WTC11 (cell line): Measurements from ENCODE around the gene KHDC3L. TPM values are rescaled to one million over a fixed set of nuclear protein-coding genes. Genes with fewer than 3 reads are reported as not detected.

Experiments used
- ATAC-seq: fragments of 200-7000 bp; cut with Tn5 transposase; 2 replicates; pipeline ENCODE4 v1.10.0; 2021; ENCODE audit warnings: mild to moderate bottlenecking, moderate library complexity
- CTCF ChIA-PET: fragments of 300-600 bp; sonication (Branson Sonifier 250); formaldehyde crosslinking; loops from one replicate; lab custom pipeline; 2021; ENCODE audit warnings: antibody characterized with exemption; lab: Charles Lee
- POLR2A ChIA-PET: fragments of 350-600 bp; sonication (Branson Sonifier 250); formaldehyde crosslinking; loops from one replicate; lab custom pipeline; 2021; ENCODE audit warnings: antibody characterized with exemption; lab: Charles Lee
- DNase-seq: peaks from one replicate; pipeline ENCODE4 v3.0.0; 2021; ENCODE audit warnings: low spot score
- H3K27ac Mint-ChIP-seq: 2 replicates; pipeline ENCODE4 v1.8.0; 2021; ENCODE audit warnings: mixed read lengths
- H3K27me3 Mint-ChIP-seq: 2 replicates; pipeline ENCODE4 v1.8.0; 2021; ENCODE audit warnings: low read depth, mild to moderate bottlenecking, moderate library complexity, mixed read lengths
- H3K36me3 Mint-ChIP-seq: 2 replicates; pipeline ENCODE4 v1.8.0; 2021; ENCODE audit warnings: mixed read lengths
- H3K4me1 Mint-ChIP-seq: 2 replicates; pipeline ENCODE4 v1.8.0; 2022; ENCODE audit warnings: mixed read lengths
- H3K4me3 Mint-ChIP-seq: 2 replicates; pipeline ENCODE4 v1.8.0; 2021; ENCODE audit warnings: mild to moderate bottlenecking, moderate library complexity, mixed read lengths
- H3K9me3 Mint-ChIP-seq: 2 replicates; pipeline ENCODE4 v1.8.0; 2021; ENCODE audit warnings: mixed read lengths
- ATF1 ChIP-seq: sonication (generic); formaldehyde crosslinking; IDR thresholded peaks from 2 replicates; pipeline ENCODE4 v1.8.1; 2023; ENCODE audit warnings: mild to moderate bottlenecking, moderate library complexity, missing genetic modification reagents
- CBFB ChIP-seq: sonication (generic); formaldehyde crosslinking; IDR thresholded peaks from 2 replicates; pipeline ENCODE4 v1.8.1; 2022; ENCODE audit warnings: mild to moderate bottlenecking, low read depth, missing genetic modification reagents
- CREB1 ChIP-seq: sonication (generic); formaldehyde crosslinking; IDR thresholded peaks from 2 replicates; pipeline ENCODE4 v1.8.0; 2023; ENCODE audit warnings: mild to moderate bottlenecking, missing genetic modification reagents
- ELF4 ChIP-seq: sonication (generic); formaldehyde crosslinking; IDR thresholded peaks from 2 replicates; pipeline ENCODE4 v1.8.1; 2022; ENCODE audit warnings: low read depth, mild to moderate bottlenecking, moderate library complexity, missing genetic modification reagents
- EMX1 ChIP-seq: fragments of 250-450 bp; sonication (Bioruptor Pico); IDR thresholded peaks from 2 replicates; pipeline ENCODE4 v1.8.0; 2021; ENCODE audit warnings: mild to moderate bottlenecking
- GABPB1 ChIP-seq: sonication (generic); formaldehyde crosslinking; IDR thresholded peaks from 2 replicates; pipeline ENCODE4 v1.8.1; 2023; ENCODE audit warnings: mild to moderate bottlenecking, missing genetic modification reagents
- HMGXB4 ChIP-seq: sonication (generic); formaldehyde crosslinking; IDR thresholded peaks from 2 replicates; pipeline ENCODE4 v1.8.1; 2023; ENCODE audit warnings: mild to moderate bottlenecking, moderate library complexity, missing genetic modification reagents
- KAT7 ChIP-seq: sonication (generic); formaldehyde crosslinking; IDR thresholded peaks from 2 replicates; pipeline ENCODE4 v1.8.1; 2023; ENCODE audit warnings: missing genetic modification reagents, mild to moderate bottlenecking, borderline replicate concordance
- NFE2L1 ChIP-seq: sonication (generic); formaldehyde crosslinking; IDR thresholded peaks from 2 replicates; pipeline ENCODE4 v1.8.1; 2023; ENCODE audit warnings: missing genetic modification reagents
- NR2C2 ChIP-seq: sonication (generic); formaldehyde crosslinking; IDR thresholded peaks from 2 replicates; pipeline ENCODE4 v1.8.0; 2022; ENCODE audit warnings: mild to moderate bottlenecking, missing genetic modification reagents
- OVOL2 ChIP-seq: fragments of 250-450 bp; sonication (Bioruptor Pico); IDR thresholded peaks from 2 replicates; pipeline ENCODE4 v1.9.0; 2021; ENCODE audit warnings: mild to moderate bottlenecking, borderline replicate concordance
- PREB ChIP-seq: sonication (generic); formaldehyde crosslinking; IDR thresholded peaks from 2 replicates; pipeline ENCODE4 v1.8.1; 2022; ENCODE audit warnings: mild to moderate bottlenecking, missing genetic modification reagents, moderate library complexity, borderline replicate concordance
- USF1 ChIP-seq: sonication (generic); formaldehyde crosslinking; IDR thresholded peaks from 2 replicates; pipeline ENCODE4 v1.8.0; 2022; ENCODE audit warnings: mild to moderate bottlenecking, missing genetic modification reagents
- ZNF138 ChIP-seq: sonication (generic); formaldehyde crosslinking; conservative IDR thresholded peaks from 2 replicates; pipeline ENCODE4 v1.8.1; 2022; ENCODE audit warnings: mild to moderate bottlenecking, moderate library complexity, missing genetic modification reagents
- ZNF317 ChIP-seq: sonication (generic); formaldehyde crosslinking; IDR thresholded peaks from 2 replicates; pipeline ENCODE4 v1.8.1; 2023; ENCODE audit warnings: low read depth, mild to moderate bottlenecking, moderate library complexity, missing genetic modification reagents, borderline replicate concordance
- ZNF416 ChIP-seq: fragments of 250-450 bp; sonication (Bioruptor Pico); IDR thresholded peaks from 2 replicates; pipeline ENCODE4 v1.9.0; 2021; ENCODE audit warnings: mild to moderate bottlenecking, inconsistent platforms
- total RNA-seq: library from RNA; stranded (reverse); gene quantifications from 3 replicates; pipeline ENCODE4 v1.2.3, GENCODE V29; 2021
- TF ChIP-seq, protein P1 (sequence below): sonication (generic); formaldehyde crosslinking; IDR thresholded peaks from 2 replicates; pipeline ENCODE4 v1.8.1; 2023; ENCODE audit warnings: mild to moderate bottlenecking, missing genetic modification reagents

The KHDC3L gene
- total RNA-seq, 1 experiment from 2014 or later, result not detected

GRCh38 chr6:73353636-73354593 is 8.5 kb upstream of the KHDC3L start, which contains the start of gene DPPA5:
DPPA5 (minus strand) TSS chr6:73354276; CDS start chr6:73354225, 51 bp downstream.
- H3K4me3 Mint-ChIP-seq, result no peak within 1 kb of the TSS
- H3K27me3 Mint-ChIP-seq, result peaks cover 12% of the 10 kb centered on the region
- TF ChIP-seq HMGXB4 (CRISPR knock-in tag) (no peak), NR2C2 (CRISPR knock-in tag) (no peak), CBFB (CRISPR knock-in tag) (no peak), ATF1 (no peak), USF1 (CRISPR knock-in tag) (no peak), CREB1 (CRISPR knock-in tag) (no peak), PREB (CRISPR knock-in tag) (no peak), KAT7 (CRISPR knock-in tag) (no peak), ZNF416 (CRISPR knock-in tag) (no peak), ELF4 (CRISPR knock-in tag) (no peak), GABPB1 (CRISPR knock-in tag) (no peak), ZNF317 (no peak)
- TF ChIP-seq, protein P1, sequence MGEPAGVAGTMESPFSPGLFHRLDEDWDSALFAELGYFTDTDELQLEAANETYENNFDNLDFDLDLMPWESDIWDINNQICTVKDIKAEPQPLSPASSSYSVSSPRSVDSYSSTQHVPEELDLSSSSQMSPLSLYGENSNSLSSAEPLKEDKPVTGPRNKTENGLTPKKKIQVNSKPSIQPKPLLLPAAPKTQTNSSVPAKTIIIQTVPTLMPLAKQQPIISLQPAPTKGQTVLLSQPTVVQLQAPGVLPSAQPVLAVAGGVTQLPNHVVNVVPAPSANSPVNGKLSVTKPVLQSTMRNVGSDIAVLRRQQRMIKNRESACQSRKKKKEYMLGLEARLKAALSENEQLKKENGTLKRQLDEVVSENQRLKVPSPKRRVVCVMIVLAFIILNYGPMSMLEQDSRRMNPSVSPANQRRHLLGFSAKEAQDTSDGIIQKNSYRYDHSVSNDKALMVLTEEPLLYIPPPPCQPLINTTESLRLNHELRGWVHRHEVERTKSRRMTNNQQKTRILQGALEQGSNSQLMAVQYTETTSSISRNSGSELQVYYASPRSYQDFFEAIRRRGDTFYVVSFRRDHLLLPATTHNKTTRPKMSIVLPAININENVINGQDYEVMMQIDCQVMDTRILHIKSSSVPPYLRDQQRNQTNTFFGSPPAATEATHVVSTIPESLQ (CRISPR knock-in tag), result no peak
- H3K36me3 Mint-ChIP-seq, result peaks cover 2% of the 10 kb centered on the region; the same call in 1 of the 2 replicates
- peak; percentile 37 for DNase-seq
- POLR2A ChIA-PET, result no interaction called here
- CTCF ChIA-PET, result interaction anchor here (0.8 to 1.0 kb wide), 2 partner anchors 8 to 27 kb away, joined by 3 read pairs; no protein-coding TSS in a partner anchor
- peak; percentile 23 for ATAC-seq
- H3K27ac Mint-ChIP-seq, result no peak within 1 kb of the TSS
- H3K4me1 Mint-ChIP-seq, result peaks cover 40% of the 10 kb centered on the region
- H3K9me3 Mint-ChIP-seq, result no peaks in the 10 kb centered on the region

GRCh38 chr6:73362869-73363536 is 545 bp downstream of the KHDC3L start:
- ChIA-PET POLR2A (no interaction called here), CTCF (no interaction called here)
- Mint-ChIP-seq H3K36me3 (no peaks in the 10 kb centered on the region), H3K4me1 (peaks cover 2% of the 10 kb centered on the region), H3K27me3 (no peaks in the 10 kb centered on the region), H3K4me3 (no peak overlapping the region)
- no peak for DNase-seq
- no peak for ATAC-seq
- no peak for TF ChIP-seq ZNF138 (CRISPR knock-in tag)
- no peak for TF ChIP-seq NFE2L1 (CRISPR knock-in tag)
- no peak for TF ChIP-seq EMX1 (CRISPR knock-in tag)
- no peak for TF ChIP-seq OVOL2 (CRISPR knock-in tag)
- TF ChIP-seq, all 79 proteins: peak for 0
- Mint-ChIP-seq H3K27ac (no peak overlapping the region), H3K9me3 (no peaks in the 10 kb centered on the region)
